HCT116 (cell line): Measurements from ENCODE around the gene AWAT2. TPM values are rescaled to one million over a fixed set of nuclear protein-coding genes. Genes with fewer than 3 reads are reported as not detected.

Experiments used
- ATAC-seq: fragments of 200-7000 bp; cut with Tn5 transposase; 2 replicates; pipeline ENCODE4 v1.9.1; 2020; ENCODE audit warnings: mild to moderate bottlenecking, moderate library complexity
- BruUV-seq: library from RNA; stranded (reverse); fragments of 400-500 nt; replicated peaks from 2 replicates; lab custom pipeline; 2021; lab: Mats Ljungman, UMichigan
- CTCF ChIA-PET: fragments of 300-600 bp; sonication (Branson Sonifier 250); formaldehyde crosslinking; loops from one replicate; lab custom pipeline; 2021; ENCODE audit warnings: antibody characterized with exemption; lab: Charles Lee
- POLR2A ChIA-PET: fragments of 300-600, 350-600 bp; sonication (Branson Sonifier 250); formaldehyde crosslinking; loops from one replicate; lab custom pipeline; 2021; ENCODE audit warnings: antibody characterized with exemption; lab: Charles Lee
- RAD21 ChIA-PET, 2 experiments: fragments of 300-600 bp; sonication (Branson Sonifier 250); formaldehyde crosslinking; loops; one replicate each; lab custom pipeline; 2023; ENCODE audit warnings: low total read pairs in 2 of 2; ENCODE audit not compliant: uncharacterized antibody in 2 of 2, unreplicated experiment in 2 of 2, low non-redundant PET in 1 of 2; lab: Charles Lee
- DNase-seq: peaks from one replicate; pipeline ENCODE4 v3.0.0-alpha.2; 2010; ENCODE audit warnings: low read depth, low spot score
- H2AFZ ChIP-seq: fragments of 200-600 bp; shearing (Covaris generic), sonication (generic); 2 replicates; pipeline ENCODE4 v1.6.1; 2017; ENCODE audit warnings: low read depth, mixed run types, mixed read lengths, antibody characterized with exemption, low read length; ENCODE audit not compliant: poor library complexity, severe bottlenecking
- H3K27ac ChIP-seq: 2 replicates; pipeline ENCODE4 v1.5.1; 2012; ENCODE audit warnings: low read depth, low read length
- H3K27me3 ChIP-seq: fragments of 200-600 bp; sonication (generic); 2 replicates; pipeline ENCODE4 v1.6.1; 2016; ENCODE audit warnings: mixed run types, low read length, mixed read lengths; ENCODE audit not compliant: insufficient read depth
- H3K36me3 ChIP-seq, 2 experiments: fragments of 200-500 bp in 1 of 2; fragments of 200-600 bp in 1 of 2; sonication (Bioruptor generic) in 1 of 2; sonication (generic) in 1 of 2; 2 replicates each; pipeline versions ENCODE4 v1.5.1 to v1.6.1; 2014 to 2016; ENCODE audit warnings: low read length in 2 of 2, inconsistent platforms in 1 of 2, mixed read lengths in 1 of 2, mixed run types in 1 of 2; ENCODE audit not compliant: insufficient read depth in 2 of 2, control insufficient read depth in 1 of 2
- H3K4me1 ChIP-seq, 2 experiments: fragments of 200-600 bp in 1 of 2; sonication (generic) in 1 of 2; 2 replicates each; pipeline versions ENCODE4 v1.5.1 to v1.6.1; 2012 to 2017; ENCODE audit warnings: low read length in 2 of 2, inconsistent platforms in 1 of 2, mild to moderate bottlenecking in 1 of 2, mixed read lengths in 1 of 2, mixed run types in 1 of 2, moderate library complexity in 1 of 2; ENCODE audit not compliant: insufficient read depth in 2 of 2, control insufficient read depth in 1 of 2
- H3K4me2 ChIP-seq: fragments of 200-600 bp; sonication (generic); 2 replicates; pipeline ENCODE4 v1.6.1; 2017; ENCODE audit warnings: mixed run types, low read length, mixed read lengths
- H3K4me3 ChIP-seq, 2 experiments: fragments of 200-600 bp in 1 of 2; sonication (generic) in 1 of 2; replicated peaks in 1 of 2; 2 replicates each; pipeline ENCODE4 v1.5.1; 2011 to 2016; ENCODE audit warnings: low read length in 2 of 2, control low read depth in 1 of 2, low read depth in 1 of 2, mild to moderate bottlenecking in 1 of 2, mixed read lengths in 1 of 2, mixed run types in 1 of 2
- H3K79me2 ChIP-seq: fragments of 200-600 bp; sonication (generic); 2 replicates; pipeline ENCODE4 v1.6.1; 2017; ENCODE audit warnings: mild to moderate bottlenecking, mixed run types, low read length, moderate library complexity, mixed read lengths; ENCODE audit not compliant: insufficient read depth
- H3K9ac ChIP-seq: fragments of 200-600 bp; sonication (generic); 2 replicates; pipeline ENCODE4 v1.6.1; 2016; ENCODE audit warnings: low read length, mixed read lengths
- H3K9me2 ChIP-seq: fragments of 200-600 bp; sonication (generic), shearing (Covaris generic); 2 replicates; pipeline ENCODE4 v1.6.1; 2017; ENCODE audit warnings: mixed run types, mild to moderate bottlenecking, moderate library complexity; ENCODE audit not compliant: insufficient read depth
- H3K9me3 ChIP-seq, 2 experiments: fragments of 200-500 bp in 1 of 2; fragments of 200-600 bp in 1 of 2; sonication (Bioruptor generic) in 1 of 2; sonication (generic) in 1 of 2; 2 replicates each; pipeline ENCODE4 v1.6.1; 2014 to 2017; ENCODE audit warnings: low read length in 2 of 2, mixed read lengths in 2 of 2, inconsistent platforms in 1 of 2, low read depth in 1 of 2, mild to moderate bottlenecking in 1 of 2, mixed run types in 1 of 2, moderate library complexity in 1 of 2; ENCODE audit not compliant: control insufficient read depth in 1 of 2, insufficient read depth in 1 of 2
- H4K20me1 ChIP-seq: fragments of 200-600 bp; sonication (generic), shearing (Covaris generic); 2 replicates; pipeline ENCODE4 v1.6.1; 2017; ENCODE audit warnings: mixed run types, mild to moderate bottlenecking, moderate library complexity; ENCODE audit not compliant: insufficient read depth
- CBX3 ChIP-seq: IDR thresholded peaks from 2 replicates; pipeline ENCODE4 v1.6.1; 2012; ENCODE audit warnings: low read depth
- ELF1 ChIP-seq: IDR thresholded peaks from 2 replicates; pipeline ENCODE4 v1.6.1; 2012; ENCODE audit warnings: low read depth, borderline replicate concordance
- EZH2phosphoT487 ChIP-seq: fragments of 200-600 bp; IDR thresholded peaks from 2 replicates; pipeline ENCODE4 v1.6.1; 2018; ENCODE audit warnings: antibody characterized with exemption, borderline replicate concordance
- FOSL1 ChIP-seq: IDR thresholded peaks from 2 replicates; pipeline ENCODE4 v1.6.1; 2012; ENCODE audit warnings: low read depth
- POLR2A ChIP-seq: IDR thresholded peaks from 2 replicates; pipeline ENCODE4 v1.7.0; 2011; ENCODE audit warnings: borderline replicate concordance; ENCODE audit not compliant: insufficient read depth, insufficient read length; ENCODE audit errors: extremely low read depth
- POLR2AphosphoS5 ChIP-seq: IDR thresholded peaks from 2 replicates; pipeline ENCODE4 v1.6.1; 2011; ENCODE audit warnings: mild to moderate bottlenecking, low read depth, low read length, moderate library complexity
- SIN3A ChIP-seq: IDR thresholded peaks from 2 replicates; pipeline ENCODE4 v1.6.1; 2012; ENCODE audit warnings: low read depth
- SP1 ChIP-seq: IDR thresholded peaks from 2 replicates; pipeline ENCODE4 v1.6.1; 2012; ENCODE audit warnings: low read depth
- SRF ChIP-seq: IDR thresholded peaks from 2 replicates; pipeline ENCODE4 v1.6.1; 2012; ENCODE audit warnings: low read depth
- ZFX ChIP-seq: fragments of 450-650 bp; IDR thresholded peaks from 2 replicates; pipeline ENCODE4 v1.6.1; 2017
- ZNF274 ChIP-seq: fragments of 200-500 bp; sonication (Bioruptor generic); IDR thresholded peaks from 2 replicates; pipeline ENCODE4 v1.6.1; 2014; ENCODE audit warnings: mild to moderate bottlenecking, low read depth, low read length, inconsistent platforms
- intact Hi-C: fragments of 100-400 bp; cut with micrococcal nuclease; formaldehyde crosslinking; loops from 2 replicates; pipeline ENCODE4 v1.10.0; 2022
- total RNA-seq: library from RNA; stranded (reverse); gene quantifications from one replicate; pipeline ENCODE4 v1.2.1, GENCODE V29; 2021; ENCODE audit not compliant: unreplicated experiment
- TF ChIP-seq, protein P1 (sequence below), 3 experiments: fragments of 200-600 bp in 1 of 3; sonication (generic) in 1 of 3; IDR thresholded peaks in 2 of 3; conservative IDR thresholded peaks in 1 of 3; 2 replicates each; pipeline ENCODE4 v1.5.1; 2012 to 2017; ENCODE audit warnings: low read depth in 2 of 3, low read length in 2 of 3, antibody characterized with exemption in 1 of 3, borderline replicate concordance in 1 of 3, control low read depth in 1 of 3, mild to moderate bottlenecking in 1 of 3, mixed read lengths in 1 of 3, mixed run types in 1 of 3, moderate library complexity in 1 of 3; ENCODE audit not compliant: insufficient read depth in 1 of 3
- TF ChIP-seq, protein P2 (sequence below): IDR thresholded peaks from 2 replicates; pipeline ENCODE4 v1.6.1; 2011; ENCODE audit warnings: mild to moderate bottlenecking, low read length, moderate library complexity; ENCODE audit not compliant: insufficient replicate concordance; ENCODE audit errors: extremely low read depth

AWAT2 gene
- total RNA-seq, 1 experiment from 2014 or later, result not detected

DNA sequence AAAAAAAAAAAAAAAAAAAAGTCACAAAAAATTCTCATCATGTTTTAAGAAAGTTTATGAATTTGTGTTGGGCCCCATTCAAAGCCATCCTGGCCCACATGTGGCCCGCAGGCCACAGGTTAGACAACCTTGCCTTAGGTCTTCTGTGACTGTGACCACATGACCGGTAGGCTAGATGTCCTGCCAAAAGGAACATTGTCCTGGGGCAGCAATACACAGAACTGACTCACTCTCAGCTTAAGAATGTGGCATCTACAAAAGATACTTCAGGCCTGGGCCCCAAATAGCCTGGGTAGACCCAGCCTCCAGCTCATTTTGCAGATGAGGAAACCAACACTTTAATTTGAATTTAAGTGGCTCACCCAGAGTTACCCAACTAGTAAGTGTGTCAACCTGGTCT is 10.0 kb downstream of the AWAT2 start:
- Histone ChIP-seq H3K9me3 (no peaks in the 10 kb centered on the region), H3K36me3 (no peaks in the 10 kb centered on the region), H3K4me3 (no peak overlapping the region), H3K4me2 (no peak overlapping the region), H3K27ac (no peak overlapping the region), H3K27me3 (no peaks in the 10 kb centered on the region), H2AFZ (no peak overlapping the region), H3K9me2 (no peaks in the 10 kb centered on the region), H3K4me1 (peaks cover 0 to 6% of the 10 kb centered on the region in 2 experiments; a peak in 1 of 4 replicates), H3K79me2 (no peaks in the 10 kb centered on the region), H4K20me1 (no peaks in the 10 kb centered on the region), H3K9ac (no peak overlapping the region)
- TF ChIP-seq SRF (no peak), FOSL1 (no peak), POLR2A (no peak), SP1 (no peak), ELF1 (no peak), SIN3A (no peak), ZFX (no peak), ZNF274 (no peak), EZH2phosphoT487 (no peak), CBX3 (no peak), POLR2AphosphoS5 (no peak)
- TF ChIP-seq, protein P1, sequence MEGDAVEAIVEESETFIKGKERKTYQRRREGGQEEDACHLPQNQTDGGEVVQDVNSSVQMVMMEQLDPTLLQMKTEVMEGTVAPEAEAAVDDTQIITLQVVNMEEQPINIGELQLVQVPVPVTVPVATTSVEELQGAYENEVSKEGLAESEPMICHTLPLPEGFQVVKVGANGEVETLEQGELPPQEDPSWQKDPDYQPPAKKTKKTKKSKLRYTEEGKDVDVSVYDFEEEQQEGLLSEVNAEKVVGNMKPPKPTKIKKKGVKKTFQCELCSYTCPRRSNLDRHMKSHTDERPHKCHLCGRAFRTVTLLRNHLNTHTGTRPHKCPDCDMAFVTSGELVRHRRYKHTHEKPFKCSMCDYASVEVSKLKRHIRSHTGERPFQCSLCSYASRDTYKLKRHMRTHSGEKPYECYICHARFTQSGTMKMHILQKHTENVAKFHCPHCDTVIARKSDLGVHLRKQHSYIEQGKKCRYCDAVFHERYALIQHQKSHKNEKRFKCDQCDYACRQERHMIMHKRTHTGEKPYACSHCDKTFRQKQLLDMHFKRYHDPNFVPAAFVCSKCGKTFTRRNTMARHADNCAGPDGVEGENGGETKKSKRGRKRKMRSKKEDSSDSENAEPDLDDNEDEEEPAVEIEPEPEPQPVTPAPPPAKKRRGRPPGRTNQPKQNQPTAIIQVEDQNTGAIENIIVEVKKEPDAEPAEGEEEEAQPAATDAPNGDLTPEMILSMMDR (IDR thresholded peaks at IDR 0.05 in 2 of 3, conservative IDR thresholded peaks at IDR 0.05 in 1 of 3; ENCODE audit: borderline replicate concordance in 1 of 3, insufficient read depth in 1 of 3, low read depth in 2 of 3, low read length in 2 of 3), result no peak
- TF ChIP-seq, protein P2, sequence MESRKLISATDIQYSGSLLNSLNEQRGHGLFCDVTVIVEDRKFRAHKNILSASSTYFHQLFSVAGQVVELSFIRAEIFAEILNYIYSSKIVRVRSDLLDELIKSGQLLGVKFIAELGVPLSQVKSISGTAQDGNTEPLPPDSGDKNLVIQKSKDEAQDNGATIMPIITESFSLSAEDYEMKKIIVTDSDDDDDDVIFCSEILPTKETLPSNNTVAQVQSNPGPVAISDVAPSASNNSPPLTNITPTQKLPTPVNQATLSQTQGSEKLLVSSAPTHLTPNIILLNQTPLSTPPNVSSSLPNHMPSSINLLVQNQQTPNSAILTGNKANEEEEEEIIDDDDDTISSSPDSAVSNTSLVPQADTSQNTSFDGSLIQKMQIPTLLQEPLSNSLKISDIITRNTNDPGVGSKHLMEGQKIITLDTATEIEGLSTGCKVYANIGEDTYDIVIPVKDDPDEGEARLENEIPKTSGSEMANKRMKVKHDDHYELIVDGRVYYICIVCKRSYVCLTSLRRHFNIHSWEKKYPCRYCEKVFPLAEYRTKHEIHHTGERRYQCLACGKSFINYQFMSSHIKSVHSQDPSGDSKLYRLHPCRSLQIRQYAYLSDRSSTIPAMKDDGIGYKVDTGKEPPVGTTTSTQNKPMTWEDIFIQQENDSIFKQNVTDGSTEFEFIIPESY, result no peak
- ChIA-PET POLR2A (no interaction called here), RAD21 (no interaction called here), CTCF (interaction anchor here (1.3 kb wide), 1 partner anchor 9 kb away, joined by 4 read pairs; no protein-coding TSS in a partner anchor)
- DNase-seq (no peak), ATAC-seq (no peak)
- no TSS peak for BruUV-seq
- intact Hi-C loops, result no loop called here
